Keratinocyte (primary cell): Measurements from ENCODE around the gene LUC7L3. TPM values are rescaled to one million over a fixed set of nuclear protein-coding genes. Genes with fewer than 3 reads are reported as not detected.
"Not testable (repeated sequence)": the region's sequence is repeated elsewhere in the genome, so short reads cannot be mapped to it uniquely, and the experiment has no call there.

Experiments
- DNase-seq: peaks from one replicate; pipeline ENCODE4 v3.0.0-alpha.2; 2011; ENCODE audit warnings: low read depth, missing footprints, low spot score
- FAIRE-seq: peaks from 2 replicates; lab custom pipeline; 2011; peaks lifted over from hg19 to GRCh38; lab: Jason Lieb, UNC
- H2AFZ ChIP-seq: 2 replicates; pipeline ENCODE4 v1.6.0; 2012; ENCODE audit warnings: low read length, control low read depth, inconsistent platforms; ENCODE audit not compliant: control insufficient read depth
- H3K27ac ChIP-seq: 2 replicates; pipeline ENCODE4 v1.5.1; 2011; ENCODE audit warnings: low read length; ENCODE audit not compliant: control insufficient read depth, insufficient read depth
- H3K27me3 ChIP-seq: 3 replicates; pipeline ENCODE4 v1.6.0; 2011; ENCODE audit warnings: low read length; ENCODE audit not compliant: control insufficient read depth, insufficient read depth; ENCODE audit errors: extremely low read depth
- H3K36me3 ChIP-seq, 2 experiments: 2 replicates in 1 of 2; 3 replicates in 1 of 2; pipeline ENCODE4 v1.5.1; 2011; ENCODE audit warnings: low read length in 2 of 2, mild to moderate bottlenecking in 1 of 2; ENCODE audit not compliant: control insufficient read depth in 2 of 2, insufficient read depth in 2 of 2; ENCODE audit errors: extremely low read depth in 1 of 2
- H3K4me1 ChIP-seq: 3 replicates; pipeline ENCODE4 v1.5.1; 2011; ENCODE audit warnings: low read length; ENCODE audit not compliant: control insufficient read depth, insufficient read depth; ENCODE audit errors: extremely low read depth
- H3K4me2 ChIP-seq: 3 replicates; pipeline ENCODE4 v1.6.0; 2011; ENCODE audit warnings: low read depth, low read length; ENCODE audit not compliant: control insufficient read depth, insufficient read depth; ENCODE audit errors: extremely low read depth
- H3K4me3 ChIP-seq, 3 experiments: fragments of 200-600 bp in 1 of 3; sonication (generic) in 1 of 3; 2 replicates in 2 of 3; 3 replicates in 1 of 3; pipeline ENCODE4 v1.5.1; 2011 to 2016; ENCODE audit warnings: low read length in 3 of 3, mild to moderate bottlenecking in 3 of 3, control low read depth in 2 of 3, inconsistent platforms in 1 of 3, low read depth in 1 of 3, mixed read lengths in 1 of 3, mixed run types in 1 of 3, moderate library complexity in 1 of 3; ENCODE audit not compliant: control insufficient read depth in 2 of 3, insufficient read depth in 2 of 3; ENCODE audit errors: extremely low read depth in 1 of 3
- H3K79me2 ChIP-seq: 2 replicates; pipeline ENCODE4 v1.6.0; 2012; ENCODE audit warnings: low read length; ENCODE audit not compliant: control insufficient read depth, insufficient read depth
- H3K9ac ChIP-seq: 3 replicates; pipeline ENCODE4 v1.6.0; 2011; ENCODE audit warnings: low read length; ENCODE audit not compliant: control insufficient read depth, insufficient read depth; ENCODE audit errors: extremely low read depth
- H3K9me1 ChIP-seq: 3 replicates; pipeline ENCODE4 v1.6.0; 2011; ENCODE audit warnings: low read length; ENCODE audit not compliant: control insufficient read depth, insufficient read depth; ENCODE audit errors: extremely low read depth
- H3K9me3 ChIP-seq: 2 replicates; pipeline ENCODE4 v1.5.1; 2012; ENCODE audit warnings: low read depth, low read length; ENCODE audit not compliant: control insufficient read depth
- H4K20me1 ChIP-seq: 3 replicates; pipeline ENCODE4 v1.6.0; 2011; ENCODE audit warnings: low read length; ENCODE audit not compliant: control insufficient read depth, insufficient read depth; ENCODE audit errors: extremely low read depth
- EZH2 ChIP-seq: IDR thresholded peaks from one replicate; pipeline ENCODE4 v1.6.1; 2012; ENCODE audit warnings: inconsistent platforms, mild to moderate bottlenecking, low read length, moderate library complexity
- dilution Hi-C: fragments of 300-500 bp; cut with MboI; formaldehyde crosslinking; loops from one replicate; pipeline ENCODE4 v1.7.0; 2020; ENCODE audit warnings: low sequenced_read_pairs; ENCODE audit not compliant: extremely low pct_ligation_motif_present
- polyA plus RNA-seq, 5 experiments: library from polyadenylated mRNA; depleted of rRNA in 3 of 5; stranded (reverse) in 3 of 5; stranded (forward) in 1 of 5; unstranded in 1 of 5; fragments of >200 nt; gene quantifications; 1 replicate in 1 of 5; 2 replicates in 3 of 5; 3 replicates in 1 of 5; pipeline versions ENCODE4 v1.2.1 to v1.2.3, GENCODE V29; 2011 to 2012; ENCODE audit warnings: missing spikeins in 2 of 5, low read depth in 1 of 5, low replicate concordance in 1 of 5
- TF ChIP-seq, protein P1 (sequence below), 3 experiments: IDR thresholded peaks in 1 of 3; conservative IDR thresholded peaks in 1 of 3; optimal IDR thresholded peaks in 1 of 3; 2 replicates in 2 of 3; 3 replicates in 1 of 3; pipeline versions ENCODE3 to v1.5.1; 2011; ENCODE audit warnings: low read length in 3 of 3, mild to moderate bottlenecking in 3 of 3, moderate library complexity in 2 of 3, control low read depth in 1 of 3, inconsistent platforms in 1 of 3; ENCODE audit not compliant: insufficient read depth in 2 of 3; ENCODE audit errors: extremely low read depth in 1 of 3

The LUC7L3 gene
- polyA plus RNA-seq, 1 donor (not counting 4 experiments of a cell fraction or from before 2014, with no cell fraction given), result 92.4 TPM

DNA sequence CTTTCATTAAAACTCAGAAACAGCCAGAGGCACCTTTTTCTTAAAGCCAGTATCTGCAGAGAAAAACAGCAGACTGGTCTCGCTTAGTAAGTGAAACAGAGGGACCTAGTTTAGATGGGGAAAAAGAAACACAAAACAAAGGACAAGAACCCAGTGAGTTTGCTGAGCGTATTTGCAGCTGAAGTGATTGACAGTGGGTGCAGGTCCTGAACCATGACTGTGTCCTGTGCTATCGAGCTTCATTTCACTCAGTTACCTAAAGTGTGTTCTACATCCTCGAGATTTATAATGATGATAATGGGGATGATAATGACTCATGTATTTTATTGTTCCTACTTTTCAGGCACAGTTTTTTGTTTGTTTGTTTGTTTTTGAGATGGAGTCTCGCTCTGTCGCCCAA lies 84.3 kb downstream of the LUC7L3 start:
- Histone ChIP-seq H3K9ac (peak overlapping the region; percentile 18), H3K79me2 (no peaks in the 10 kb centered on the region)
- dilution Hi-C loops, result no loop called here

DNA sequence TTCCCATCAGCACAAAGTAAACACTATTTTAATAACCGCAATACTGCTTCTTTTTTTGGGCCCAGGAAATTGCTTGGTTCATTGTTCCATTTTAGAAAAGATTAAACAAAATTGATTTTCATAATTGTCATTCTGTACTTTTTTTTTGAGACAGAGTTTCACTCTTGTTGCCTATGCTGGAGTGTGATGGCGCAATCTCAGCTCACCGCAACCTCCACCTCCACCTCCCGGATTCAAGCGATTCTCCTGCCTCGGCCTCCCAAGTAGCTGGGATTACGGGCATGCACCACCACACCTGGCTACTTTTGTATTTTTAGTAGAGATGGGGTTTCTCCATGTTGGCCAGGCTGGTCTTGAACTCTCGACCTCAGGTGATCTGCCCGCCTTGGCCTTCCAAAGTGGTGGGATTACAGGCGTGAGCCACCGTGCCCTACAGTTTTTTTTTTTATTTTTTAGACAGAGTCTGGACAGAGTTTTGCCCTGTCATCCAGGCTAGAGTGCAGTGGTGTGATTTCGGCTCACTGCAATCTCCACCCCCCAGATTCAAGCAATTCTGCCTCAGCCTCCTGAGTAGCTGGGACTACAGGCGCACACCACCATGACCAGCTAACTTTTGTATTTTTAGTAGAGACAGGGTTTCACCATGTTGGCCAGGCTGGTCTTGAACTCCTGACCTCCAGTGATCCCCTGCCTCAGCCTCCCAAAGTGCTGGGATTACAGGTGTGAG lies 85.5 kb downstream of the LUC7L3 start:
- H3K9me1 ChIP-seq, H3K4me3 ChIP-seq, H3K27ac ChIP-seq, H4K20me1 ChIP-seq, H3K9me3 ChIP-seq, H3K4me2 ChIP-seq, H3K9ac ChIP-seq, H3K36me3 ChIP-seq, H3K79me2 ChIP-seq, H2AFZ ChIP-seq, H3K27me3 ChIP-seq, dilution Hi-C loops, DNase-seq: not testable (repeated sequence)
- peak; percentile 5 for FAIRE-seq
- H3K4me1 ChIP-seq, result peaks cover 31% of the 10 kb centered on the region

More for the DNA sequence above, 84.3 kb downstream of the LUC7L3 start:
- TF ChIP-seq EZH2, result no peak
- TF ChIP-seq, protein P1, sequence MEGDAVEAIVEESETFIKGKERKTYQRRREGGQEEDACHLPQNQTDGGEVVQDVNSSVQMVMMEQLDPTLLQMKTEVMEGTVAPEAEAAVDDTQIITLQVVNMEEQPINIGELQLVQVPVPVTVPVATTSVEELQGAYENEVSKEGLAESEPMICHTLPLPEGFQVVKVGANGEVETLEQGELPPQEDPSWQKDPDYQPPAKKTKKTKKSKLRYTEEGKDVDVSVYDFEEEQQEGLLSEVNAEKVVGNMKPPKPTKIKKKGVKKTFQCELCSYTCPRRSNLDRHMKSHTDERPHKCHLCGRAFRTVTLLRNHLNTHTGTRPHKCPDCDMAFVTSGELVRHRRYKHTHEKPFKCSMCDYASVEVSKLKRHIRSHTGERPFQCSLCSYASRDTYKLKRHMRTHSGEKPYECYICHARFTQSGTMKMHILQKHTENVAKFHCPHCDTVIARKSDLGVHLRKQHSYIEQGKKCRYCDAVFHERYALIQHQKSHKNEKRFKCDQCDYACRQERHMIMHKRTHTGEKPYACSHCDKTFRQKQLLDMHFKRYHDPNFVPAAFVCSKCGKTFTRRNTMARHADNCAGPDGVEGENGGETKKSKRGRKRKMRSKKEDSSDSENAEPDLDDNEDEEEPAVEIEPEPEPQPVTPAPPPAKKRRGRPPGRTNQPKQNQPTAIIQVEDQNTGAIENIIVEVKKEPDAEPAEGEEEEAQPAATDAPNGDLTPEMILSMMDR (optimal IDR thresholded peaks at IDR 0.05 in 1 of 3, IDR thresholded peaks at IDR 0.05 in 1 of 3, conservative IDR thresholded peaks at IDR 0.05 in 1 of 3; ENCODE audit: extremely low read depth in 1 of 3, insufficient read depth in 2 of 3, low read length in 3 of 3), result no peak
- peak overlapping the region; percentile 39 for H3K27ac ChIP-seq
- no peaks in the 10 kb centered on the region for H4K20me1 ChIP-seq
- H3K36me3 ChIP-seq, result no peaks in the 10 kb centered on the region
- peaks cover 39% of the 10 kb centered on the region for H3K4me1 ChIP-seq
- H3K4me2 ChIP-seq, result peak overlapping the region; percentile 25
- no peak for FAIRE-seq
- H3K9me1 ChIP-seq, result peaks cover 3% of the 10 kb centered on the region
- no peak overlapping the region for H3K4me3 ChIP-seq
- H3K9me3 ChIP-seq, result no peaks in the 10 kb centered on the region
- H2AFZ ChIP-seq, result peak overlapping the region; percentile 78
- no peak for DNase-seq
- H3K27me3 ChIP-seq, result no peaks in the 10 kb centered on the region

DNA sequence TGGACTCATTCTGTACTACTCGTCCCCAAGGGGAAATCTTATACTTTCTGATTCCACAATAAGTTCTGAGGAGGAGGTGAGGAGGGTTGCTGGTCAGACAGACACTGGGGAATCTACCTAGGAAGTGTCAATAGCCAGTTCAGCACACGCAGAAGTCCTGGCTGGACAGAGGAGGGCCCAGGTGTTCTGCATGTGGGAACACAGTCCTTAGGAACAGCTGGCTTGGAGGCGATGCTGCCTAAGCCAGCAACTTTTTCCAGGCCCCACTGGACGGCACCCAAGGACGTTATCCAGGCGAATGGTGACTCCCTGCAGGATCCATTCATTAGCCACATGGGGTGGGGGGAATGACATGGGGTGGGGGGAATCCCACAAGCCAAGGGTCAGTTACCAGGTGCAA lies 86.1 kb downstream of the LUC7L3 start:
- Histone ChIP-seq H3K9ac (no peak overlapping the region), H3K79me2 (no peaks in the 10 kb centered on the region), H3K27ac (no peak overlapping the region), H3K4me1 (peaks cover 25% of the 10 kb centered on the region), H4K20me1 (no peaks in the 10 kb centered on the region), H3K4me2 (no peak overlapping the region), H3K9me3 (no peaks in the 10 kb centered on the region), H3K27me3 (no peaks in the 10 kb centered on the region), H3K4me3 (no peak overlapping the region), H3K9me1 (no peaks in the 10 kb centered on the region), H2AFZ (no peak overlapping the region), H3K36me3 (no peaks in the 10 kb centered on the region)
- TF ChIP-seq EZH2, result no peak
- TF ChIP-seq, protein P1 (optimal IDR thresholded peaks at IDR 0.05 in 1 of 3, IDR thresholded peaks at IDR 0.05 in 1 of 3, conservative IDR thresholded peaks at IDR 0.05 in 1 of 3; ENCODE audit: extremely low read depth in 1 of 3, insufficient read depth in 2 of 3, low read length in 3 of 3), result no peak
- DNase-seq, result no peak
- dilution Hi-C loops, result no loop called here
- no peak for FAIRE-seq
